ENCODE data around the gene MOCS3.

GRCh38 chr20:51010932-51011331 lies 52.3 kb downstream of the MOCS3 start:
- TF ChIP-seq POLR2A (IDR thresholded peaks at IDR 0.05) (no peak), CTCF (IDR thresholded peaks at IDR 0.05) (no peak)
